ENCODE results near the gene CDK6.

- TF ChIP-seq HBP1 (CRISPR knock-in tag; IDR thresholded peaks at IDR 0.05) (no peak), CREB1 (IDR thresholded peaks at IDR 0.05) (no peak), CREB1 (CRISPR knock-in tag; IDR thresholded peaks at IDR 0.05) (no peak), HMBOX1 (IDR thresholded peaks at IDR 0.05) (no peak), PATZ1 (CRISPR knock-in tag; IDR thresholded peaks at IDR 0.05; ENCODE audit: borderline replicate concordance) (no peak), ZNF318 (IDR thresholded peaks at IDR 0.05; ENCODE audit: borderline replicate concordance in 1 of 2, low read depth in 1 of 2) (no peak), CTCF (IDR thresholded peaks at IDR 0.05 in 2 of 3, conservative IDR thresholded peaks at IDR 0.05 in 1 of 3; ENCODE audit: insufficient read depth in 2 of 3, low read depth in 1 of 3, low read length in 3 of 3) (no peak), YY1 (IDR thresholded peaks at IDR 0.05; ENCODE audit: borderline replicate concordance in 1 of 3, control insufficient read depth in 1 of 3, extremely low read depth in 1 of 3, insufficient read depth in 3 of 3, insufficient read length in 1 of 3, insufficient replicate concordance in 2 of 3, low read depth in 1 of 3, low read length in 2 of 3) (no peak), FOXP1 (CRISPR knock-in tag; IDR thresholded peaks at IDR 0.05) (no peak), ZNF274 (IDR thresholded peaks at IDR 0.05; ENCODE audit: borderline replicate concordance, low read depth, low read length) (no peak)
Measured at GRCh38 chr7:92658671-92659070, 177.7 kb downstream of the CDK6 start.

All from K562 (cell line).